ENCODE data around the gene KRT38.

KRT38 gene

GRCh38 chr17:41421617-41422016, 19.2 kb downstream of the KRT38 start:
- ATAC-seq (ENCODE audit: insufficient read depth, low read depth) (no peak), DNase-seq (no peak)
- Histone ChIP-seq H3K9ac (ENCODE audit: low read depth, low read length) (no peak overlapping the region), H3K4me1 (ENCODE audit: insufficient read depth, low read length) (no peaks in the 10 kb centered on the region), H3K79me2 (ENCODE audit: insufficient read depth, low read length) (no peaks in the 10 kb centered on the region), H3K27ac (ENCODE audit: low read length) (no peak overlapping the region), H3K9me3 (ENCODE audit: insufficient read depth, low read length, severe bottlenecking) (no peaks in the 10 kb centered on the region), H4K20me1 (ENCODE audit: insufficient read depth, low read length) (no peaks in the 10 kb centered on the region; the same call in 1 of the 2 replicates), H3K27me3 (ENCODE audit: insufficient read depth, low read length, poor library complexity) (peaks cover 8% of the 10 kb centered on the region), H2AFZ (ENCODE audit: low read depth, low read length) (no peak overlapping the region), H3K4me2 (ENCODE audit: insufficient read depth, low read length) (no peak overlapping the region), H3K36me3 (ENCODE audit: insufficient read depth, low read length) (no peaks in the 10 kb centered on the region), H3K4me3 (ENCODE audit: low read depth in 1 of 2, low read length in 2 of 2) (no peak overlapping the region)
- TF ChIP-seq CTCF (IDR thresholded peaks at IDR 0.05; ENCODE audit: borderline replicate concordance, extremely low read depth, low read length, poor library complexity, severe bottlenecking) (no peak), EZH2 (IDR thresholded peaks at IDR 0.05; ENCODE audit: borderline replicate concordance, low read depth, low read length, severe bottlenecking) (no peak)

- Histone ChIP-seq H3K9ac (ENCODE audit: low read depth, low read length) (no peak overlapping the region), H3K79me2 (ENCODE audit: insufficient read depth, low read length) (no peaks in the 10 kb centered on the region), H2AFZ (ENCODE audit: low read depth, low read length) (no peak overlapping the region), H3K27me3 (ENCODE audit: insufficient read depth, low read length, poor library complexity) (peaks cover 8% of the 10 kb centered on the region), H4K20me1 (ENCODE audit: insufficient read depth, low read length) (no peaks in the 10 kb centered on the region; the same call in 1 of the 2 replicates), H3K4me1 (ENCODE audit: insufficient read depth, low read length) (no peaks in the 10 kb centered on the region), H3K27ac (ENCODE audit: low read length) (no peak overlapping the region), H3K36me3 (ENCODE audit: insufficient read depth, low read length) (no peaks in the 10 kb centered on the region), H3K4me2 (ENCODE audit: insufficient read depth, low read length) (no peak overlapping the region), H3K9me3 (ENCODE audit: insufficient read depth, low read length, severe bottlenecking) (no peaks in the 10 kb centered on the region), H3K4me3 (ENCODE audit: low read depth in 1 of 2, low read length in 2 of 2) (no peak overlapping the region)
- no peak for ATAC-seq (ENCODE audit: insufficient read depth, low read depth)
- TF ChIP-seq EZH2 (IDR thresholded peaks at IDR 0.05; ENCODE audit: borderline replicate concordance, low read depth, low read length, severe bottlenecking) (no peak), CTCF (IDR thresholded peaks at IDR 0.05; ENCODE audit: borderline replicate concordance, extremely low read depth, low read length, poor library complexity, severe bottlenecking) (no peak)
- DNase-seq: no peak
Observed at GRCh38 chr17:41421116-41421515, 19.7 kb downstream of the KRT38 start.

GRCh38 chr17:41420134-41420533, 20.6 kb downstream of the KRT38 start:
- no peaks in the 10 kb centered on the region for H3K79me2 ChIP-seq (ENCODE audit: insufficient read depth, low read length)
- no peak overlapping the region for H3K4me2 ChIP-seq (ENCODE audit: insufficient read depth, low read length)
- TF ChIP-seq CTCF (IDR thresholded peaks at IDR 0.05; ENCODE audit: borderline replicate concordance, extremely low read depth, low read length, poor library complexity, severe bottlenecking): no peak
- no peaks in the 10 kb centered on the region for H3K4me1 ChIP-seq (ENCODE audit: insufficient read depth, low read length)
- H3K36me3 ChIP-seq (ENCODE audit: insufficient read depth, low read length): no peaks in the 10 kb centered on the region
- DNase-seq (no peak), ATAC-seq (ENCODE audit: insufficient read depth, low read depth) (no peak)
- no peak overlapping the region for H3K4me3 ChIP-seq (ENCODE audit: low read depth in 1 of 2, low read length in 2 of 2)
- H3K27me3 ChIP-seq (ENCODE audit: insufficient read depth, low read length, poor library complexity): peaks cover 8% of the 10 kb centered on the region
- no peak overlapping the region for H3K27ac ChIP-seq (ENCODE audit: low read length)
- H3K9ac ChIP-seq (ENCODE audit: low read depth, low read length): no peak overlapping the region
- no peak overlapping the region for H2AFZ ChIP-seq (ENCODE audit: low read depth, low read length)
- no peaks in the 10 kb centered on the region; the same call in 1 of the 2 replicates for H4K20me1 ChIP-seq (ENCODE audit: insufficient read depth, low read length)
- H3K9me3 ChIP-seq (ENCODE audit: insufficient read depth, low read length, severe bottlenecking): no peaks in the 10 kb centered on the region

- Histone ChIP-seq H3K4me1 (ENCODE audit: insufficient read depth, low read length) (no peaks in the 10 kb centered on the region), H3K79me2 (ENCODE audit: insufficient read depth, low read length) (no peaks in the 10 kb centered on the region), H2AFZ (ENCODE audit: low read depth, low read length) (no peak overlapping the region), H3K36me3 (ENCODE audit: insufficient read depth, low read length) (no peaks in the 10 kb centered on the region), H3K9me3 (ENCODE audit: insufficient read depth, low read length, severe bottlenecking) (no peaks in the 10 kb centered on the region), H3K27me3 (ENCODE audit: insufficient read depth, low read length, poor library complexity) (peaks cover 8% of the 10 kb centered on the region), H3K4me2 (ENCODE audit: insufficient read depth, low read length) (no peak overlapping the region), H4K20me1 (ENCODE audit: insufficient read depth, low read length) (no peaks in the 10 kb centered on the region; the same call in 1 of the 2 replicates), H3K9ac (ENCODE audit: low read depth, low read length) (no peak overlapping the region), H3K27ac (ENCODE audit: low read length) (no peak overlapping the region), H3K4me3 (ENCODE audit: low read depth in 1 of 2, low read length in 2 of 2) (no peak overlapping the region)
- DNase-seq: no peak
- ATAC-seq (ENCODE audit: insufficient read depth, low read depth): no peak
- TF ChIP-seq EZH2 (IDR thresholded peaks at IDR 0.05; ENCODE audit: borderline replicate concordance, low read depth, low read length, severe bottlenecking) (no peak), CTCF (IDR thresholded peaks at IDR 0.05; ENCODE audit: borderline replicate concordance, extremely low read depth, low read length, poor library complexity, severe bottlenecking) (no peak)
Observed at GRCh38 chr17:41419716-41420115, 21.1 kb downstream of the KRT38 start.

Data from DND-41 (cell line).